Measurements from ENCODE around the gene KCNJ2. TPM values are rescaled to one million over a fixed set of nuclear protein-coding genes. Genes with fewer than 3 reads are reported as not detected.

KCNJ2 gene
- total RNA-seq, 1 donor: 0.27 TPM

GRCh38 chr17:70158180-70158579 is 11.2 kb upstream of the KCNJ2 start:
- no peak for DNase-seq (ENCODE audit: low read depth in 2 of 3, low spot score in 2 of 3)

GRCh38 chr17:70158591-70158990 is 10.7 kb upstream of the KCNJ2 start:
- no peak for DNase-seq (ENCODE audit: low read depth in 2 of 3, low spot score in 2 of 3)

- no peak for DNase-seq (ENCODE audit: low read depth in 2 of 3, low spot score in 2 of 3)
Measured at GRCh38 chr17:70159980-70160379, 9.4 kb upstream of the KCNJ2 start.

DNA sequence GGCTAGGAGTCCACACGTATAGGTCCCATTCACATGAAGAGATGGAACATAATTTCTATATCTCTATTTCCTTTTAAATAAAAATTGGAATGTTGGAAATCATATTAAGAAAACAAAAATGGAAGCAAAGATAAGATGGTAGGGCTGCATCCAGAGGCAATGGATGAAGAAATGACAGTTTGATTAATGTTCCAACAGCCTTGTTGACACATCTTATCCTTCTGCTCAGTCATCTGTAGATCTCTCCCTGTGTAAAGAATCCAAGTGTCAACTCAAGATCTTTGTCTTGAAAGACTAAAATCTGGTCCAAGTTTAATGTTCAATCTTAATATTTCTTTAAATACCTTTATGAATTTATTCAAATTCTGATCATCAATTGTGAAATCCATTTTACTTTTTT is 7.8 kb upstream of the KCNJ2 start:
- DNase-seq (ENCODE audit: low read depth in 2 of 3, low spot score in 2 of 3): no peak

DNA sequence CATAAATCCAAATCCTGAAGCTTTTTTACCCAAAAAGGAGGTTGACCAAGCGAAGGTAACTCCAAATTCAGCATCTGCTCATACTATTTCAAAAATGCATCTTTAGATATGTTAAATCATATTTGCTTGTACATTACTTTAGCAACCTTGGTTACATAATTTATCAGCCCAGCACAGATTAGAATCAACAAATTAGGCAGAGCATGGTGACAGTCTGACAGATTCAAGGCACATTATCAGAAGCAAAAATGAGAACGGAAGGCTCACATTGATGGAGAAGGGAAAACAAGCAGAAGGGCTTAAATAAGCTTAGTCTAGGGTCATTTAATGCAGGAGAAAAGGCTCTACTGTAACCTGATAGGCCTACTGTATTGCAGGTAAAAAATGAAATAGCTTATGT is 3.9 kb upstream of the KCNJ2 start:
- DNase-seq (ENCODE audit: low read depth in 2 of 3, low spot score in 2 of 3): no peak

GRCh38 chr17:70166615-70167014 is 2.7 kb upstream of the KCNJ2 start:
- DNase-seq (ENCODE audit: low read depth in 2 of 3, low spot score in 2 of 3): no peak

GRCh38 chr17:70168044-70168976 is 1.0 kb upstream of the KCNJ2 start:
- peak in 2 of 3 donors; percentile 60 to 70 for DNase-seq (ENCODE audit: low read depth in 2 of 3, low spot score in 2 of 3)

DNA sequence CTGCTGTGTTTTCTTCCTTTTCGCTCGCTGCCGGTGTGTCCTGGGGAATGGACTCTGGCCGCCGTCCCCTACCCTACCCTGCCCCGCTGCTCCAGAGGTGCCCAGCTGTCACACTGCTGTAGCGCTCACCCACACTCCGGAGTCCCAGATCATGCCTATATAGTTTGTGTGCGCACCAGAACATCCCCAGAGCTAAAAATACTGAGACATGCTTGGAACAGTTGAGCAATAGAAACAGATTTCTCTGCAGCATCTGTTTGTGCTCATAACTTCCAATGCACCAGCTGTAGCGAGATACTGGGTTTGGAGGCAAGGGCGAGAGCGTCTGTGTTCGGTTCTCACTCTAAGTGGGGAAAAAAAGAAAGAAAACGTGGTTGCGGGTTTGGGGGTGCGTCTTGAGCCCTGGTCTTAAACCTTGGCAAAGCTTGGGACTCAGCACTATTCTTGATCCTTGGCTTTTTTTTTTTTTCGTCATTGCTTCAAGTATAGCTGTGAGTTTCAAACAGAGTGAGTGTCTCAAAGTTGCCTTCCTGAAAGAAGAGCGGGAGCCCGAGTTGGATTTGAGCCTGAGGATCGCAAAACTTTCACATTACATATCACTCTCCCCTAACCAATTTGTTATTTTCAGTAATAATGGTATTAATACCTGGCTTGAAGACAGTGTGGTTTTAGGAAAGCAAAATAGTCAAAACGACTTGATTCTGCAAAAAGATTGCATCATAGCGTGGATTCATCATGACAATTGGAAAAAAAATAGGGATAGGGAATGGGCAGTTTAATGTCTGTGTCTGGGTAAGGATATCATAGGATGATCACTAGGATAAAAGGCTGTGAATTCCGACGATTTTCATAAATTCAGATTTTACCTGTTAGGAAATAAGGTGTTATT is 621 bp downstream of the KCNJ2 start:
- peak in 1 of 3 donors; percentile 43 for DNase-seq (ENCODE audit: low read depth in 2 of 3, low spot score in 2 of 3)

GRCh38 chr17:70171159-70171558 is 1.8 kb downstream of the KCNJ2 start:
- no peak for DNase-seq (ENCODE audit: low read depth in 2 of 3, low spot score in 2 of 3)

DNA sequence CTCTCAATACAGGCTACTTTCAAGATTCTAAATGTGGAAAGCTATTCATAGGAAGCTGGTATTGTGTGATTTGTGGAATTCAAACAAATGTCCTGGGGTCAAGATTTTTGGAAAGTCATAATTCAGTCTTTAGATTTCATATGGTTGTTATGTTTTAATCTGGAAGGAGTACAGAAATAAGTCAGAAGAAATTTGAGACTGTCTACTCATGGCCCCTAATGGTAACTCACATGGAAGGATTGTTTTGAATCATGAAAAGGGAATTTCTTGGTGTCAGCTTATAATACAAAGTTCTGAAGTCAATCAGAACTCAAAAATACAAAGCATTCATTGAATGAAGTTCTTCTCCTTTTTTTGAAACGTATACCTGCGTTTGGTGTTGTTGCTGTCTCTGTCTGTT is 3.1 kb downstream of the KCNJ2 start:
- no peak for DNase-seq (ENCODE audit: low read depth in 2 of 3, low spot score in 2 of 3)

- DNase-seq (ENCODE audit: low read depth in 2 of 3, low spot score in 2 of 3): no peak
Measured at GRCh38 chr17:70172923-70173322, 3.6 kb downstream of the KCNJ2 start.

DNA sequence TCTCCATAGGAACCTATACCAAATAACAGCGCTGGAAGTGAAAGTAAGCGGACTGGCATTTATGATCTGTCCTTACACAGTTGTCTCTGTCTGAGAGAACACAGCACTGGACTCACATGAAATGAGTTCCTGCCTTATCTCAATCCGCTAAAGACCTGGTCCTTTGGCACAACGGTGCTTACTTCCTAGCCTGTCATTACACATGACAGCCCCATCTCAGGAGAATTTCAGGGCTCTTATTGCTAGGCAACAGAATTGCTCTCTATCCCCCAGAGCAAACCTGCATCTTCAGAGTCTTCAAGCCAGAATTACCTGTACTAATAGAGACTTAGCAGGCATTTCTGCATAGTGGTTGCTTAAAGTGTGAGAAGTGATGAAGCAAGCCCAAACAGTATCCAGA is 4.3 kb downstream of the KCNJ2 start:
- no peak for DNase-seq (ENCODE audit: low read depth in 2 of 3, low spot score in 2 of 3)

DNA sequence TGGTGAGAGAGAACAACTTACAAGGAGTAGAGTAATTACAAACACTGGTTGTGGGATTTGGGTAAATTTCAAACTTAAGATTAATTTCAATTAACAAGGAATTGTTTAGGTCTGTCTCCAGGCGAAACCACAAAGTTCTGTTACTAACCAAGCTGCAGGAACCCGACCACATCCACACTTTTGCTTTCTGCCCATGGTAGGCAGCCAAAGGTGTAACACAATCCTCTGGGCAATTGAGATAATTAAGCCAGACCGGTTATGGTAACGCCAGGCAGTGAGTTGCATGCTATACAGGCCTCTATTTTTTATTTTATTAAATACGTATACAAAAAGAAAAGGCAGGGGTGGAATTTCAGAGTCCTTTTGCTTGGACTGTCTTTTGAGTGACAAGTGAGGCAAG is 12.0 kb downstream of the KCNJ2 start:
- no peak for DNase-seq (ENCODE audit: low read depth in 2 of 3, low spot score in 2 of 3)

GRCh38 chr17:70181866-70182265 is 12.5 kb downstream of the KCNJ2 start:
- no peak for DNase-seq (ENCODE audit: low read depth in 2 of 3, low spot score in 2 of 3)

- DNase-seq (ENCODE audit: low read depth in 2 of 3, low spot score in 2 of 3): no peak
Measured at GRCh38 chr17:70183508-70183907, 14.2 kb downstream of the KCNJ2 start.

- DNase-seq (ENCODE audit: low read depth in 2 of 3, low spot score in 2 of 3): no peak
Measured at GRCh38 chr17:70184207-70184606, 14.9 kb downstream of the KCNJ2 start.

- no peak for DNase-seq (ENCODE audit: low read depth in 2 of 3, low spot score in 2 of 3)
Measured at GRCh38 chr17:70184770-70185169, 15.4 kb downstream of the KCNJ2 start.

DNA sequence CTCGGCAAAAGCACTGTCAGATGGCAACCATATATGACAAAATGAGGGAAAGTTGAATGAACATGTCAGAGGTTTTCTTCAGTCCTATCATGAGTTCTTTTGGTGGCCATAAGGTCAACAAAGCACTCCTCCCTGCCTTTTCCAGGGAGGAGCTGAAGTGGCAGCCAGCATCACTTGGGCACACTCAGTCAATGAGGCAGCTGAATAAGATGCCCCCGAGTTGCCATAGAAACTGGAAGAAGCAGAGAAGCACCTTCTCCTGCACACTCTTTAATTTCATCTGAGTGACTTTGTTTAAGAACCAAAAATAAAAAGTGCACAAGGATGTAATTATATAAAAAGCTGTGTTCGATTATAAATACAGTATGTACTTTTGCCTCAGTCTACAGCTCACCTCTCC is 16.0 kb downstream of the KCNJ2 start:
- DNase-seq (ENCODE audit: low read depth in 2 of 3, low spot score in 2 of 3): no peak

GRCh38 chr17:70187383-70187782 is 18.1 kb downstream of the KCNJ2 start:
- DNase-seq (ENCODE audit: low read depth in 2 of 3, low spot score in 2 of 3): no peak

DNA sequence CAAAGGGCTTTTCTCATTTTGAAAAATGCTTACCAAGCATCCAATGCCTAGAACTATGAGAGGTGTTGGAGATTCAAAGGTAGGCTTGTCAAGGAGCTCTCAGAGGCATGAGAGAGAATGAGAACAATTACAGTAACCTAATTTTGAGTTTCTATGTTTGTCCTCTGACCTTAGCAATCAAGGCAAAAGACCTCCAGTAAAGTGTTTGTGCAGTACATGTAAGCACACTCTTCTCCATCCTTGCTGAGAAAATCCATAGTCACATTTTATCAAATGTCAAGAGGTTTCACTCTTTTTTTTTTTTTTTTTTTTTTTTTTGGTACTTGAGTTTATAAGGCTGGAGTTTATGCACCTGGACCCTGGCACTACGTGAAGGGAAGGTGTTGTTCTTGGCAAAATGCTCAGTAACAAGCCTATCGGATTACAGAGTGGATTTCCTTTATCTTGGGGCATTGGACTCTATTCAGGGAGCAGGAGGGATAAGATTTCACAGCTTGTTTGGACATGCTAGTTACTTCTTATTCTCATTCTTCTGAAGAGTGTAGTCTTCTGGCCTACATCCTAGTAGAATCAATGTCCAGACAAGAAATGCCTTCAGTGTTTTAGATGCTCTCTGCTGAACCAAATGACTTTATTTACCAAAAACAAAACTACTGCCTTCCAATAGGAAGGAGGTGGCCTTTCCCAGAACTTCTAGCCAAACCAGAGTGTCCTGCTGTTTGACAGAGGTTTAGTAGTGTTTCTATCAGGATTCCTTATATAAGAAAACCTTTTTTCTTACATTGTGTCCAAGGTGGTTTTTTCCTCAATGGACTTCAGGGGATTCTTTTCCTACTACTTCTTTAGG is 21.9 kb downstream of the KCNJ2 start:
- DNase-seq (ENCODE audit: low read depth in 2 of 3, low spot score in 2 of 3): no peak

- no peak for DNase-seq (ENCODE audit: low read depth in 2 of 3, low spot score in 2 of 3)
Measured at GRCh38 chr17:70195091-70195490, 25.8 kb downstream of the KCNJ2 start.

Data from hematopoietic multipotent progenitor cell (in vitro differentiated cells).